DND-41 (cell line): ENCODE results near the gene SLC6A16.

Experiments
- ATAC-seq: fragments of 200-7000 bp; cut with Tn5 transposase; 3 replicates; pipeline ENCODE4 v1.9.1; 2021; ENCODE audit warnings: low read depth; ENCODE audit not compliant: insufficient read depth
- DNase-seq: peaks from one replicate; pipeline ENCODE4 v3.0.0-alpha.2; 2020
- H2AFZ ChIP-seq: 2 replicates; pipeline ENCODE4 v1.6.0; 2012; ENCODE audit warnings: low read depth, low read length
- H3K27ac ChIP-seq: 2 replicates; pipeline ENCODE4 v1.5.1; 2012; ENCODE audit warnings: low read length, inconsistent platforms
- H3K27me3 ChIP-seq: fragments of 200-600 bp; sonication (generic); 2 replicates; pipeline ENCODE4 v1.6.0; 2012; ENCODE audit warnings: low read length, mild to moderate bottlenecking, inconsistent platforms; ENCODE audit not compliant: insufficient read depth, poor library complexity
- H3K36me3 ChIP-seq: 2 replicates; pipeline ENCODE4 v1.5.1; 2012; ENCODE audit warnings: low read length, inconsistent platforms; ENCODE audit not compliant: insufficient read depth
- H3K4me1 ChIP-seq: 2 replicates; pipeline ENCODE4 v1.5.1; 2012; ENCODE audit warnings: mild to moderate bottlenecking, low read length; ENCODE audit not compliant: insufficient read depth
- H3K4me2 ChIP-seq: 2 replicates; pipeline ENCODE4 v1.6.0; 2012; ENCODE audit warnings: mild to moderate bottlenecking, moderate library complexity, low read length, inconsistent platforms; ENCODE audit not compliant: insufficient read depth
- H3K4me3 ChIP-seq, 2 experiments: fragments of 200-600 bp in 1 of 2; shearing (Covaris generic) in 1 of 2; 2 replicates each; pipeline ENCODE4 v1.5.1; 2012 to 2016; ENCODE audit warnings: inconsistent platforms in 2 of 2, low read length in 2 of 2, mild to moderate bottlenecking in 2 of 2, low read depth in 1 of 2, moderate library complexity in 1 of 2
- H3K79me2 ChIP-seq: 2 replicates; pipeline ENCODE4 v1.6.0; 2012; ENCODE audit warnings: low read length, inconsistent platforms; ENCODE audit not compliant: insufficient read depth
- H3K9ac ChIP-seq: 2 replicates; pipeline ENCODE4 v1.6.0; 2012; ENCODE audit warnings: low read depth, mild to moderate bottlenecking, inconsistent platforms, low read length, moderate library complexity
- H3K9me3 ChIP-seq: 2 replicates; pipeline ENCODE4 v1.5.1; 2012; ENCODE audit warnings: low read length, moderate library complexity, mild to moderate bottlenecking, inconsistent platforms; ENCODE audit not compliant: insufficient read depth, severe bottlenecking
- H4K20me1 ChIP-seq: 2 replicates; pipeline ENCODE4 v1.6.0; 2012; ENCODE audit warnings: low read length; ENCODE audit not compliant: insufficient read depth
- CTCF ChIP-seq: IDR thresholded peaks from 2 replicates; pipeline ENCODE4 v1.5.1; 2012; ENCODE audit warnings: borderline replicate concordance, low read length, moderate library complexity, mild to moderate bottlenecking; ENCODE audit not compliant: poor library complexity, severe bottlenecking; ENCODE audit errors: extremely low read depth
- EZH2 ChIP-seq: IDR thresholded peaks from 3 replicates; pipeline ENCODE4 v1.6.1; 2012; ENCODE audit warnings: borderline replicate concordance, low read depth, mild to moderate bottlenecking, moderate library complexity, low read length, inconsistent platforms; ENCODE audit not compliant: severe bottlenecking

The SLC6A16 gene

DNA sequence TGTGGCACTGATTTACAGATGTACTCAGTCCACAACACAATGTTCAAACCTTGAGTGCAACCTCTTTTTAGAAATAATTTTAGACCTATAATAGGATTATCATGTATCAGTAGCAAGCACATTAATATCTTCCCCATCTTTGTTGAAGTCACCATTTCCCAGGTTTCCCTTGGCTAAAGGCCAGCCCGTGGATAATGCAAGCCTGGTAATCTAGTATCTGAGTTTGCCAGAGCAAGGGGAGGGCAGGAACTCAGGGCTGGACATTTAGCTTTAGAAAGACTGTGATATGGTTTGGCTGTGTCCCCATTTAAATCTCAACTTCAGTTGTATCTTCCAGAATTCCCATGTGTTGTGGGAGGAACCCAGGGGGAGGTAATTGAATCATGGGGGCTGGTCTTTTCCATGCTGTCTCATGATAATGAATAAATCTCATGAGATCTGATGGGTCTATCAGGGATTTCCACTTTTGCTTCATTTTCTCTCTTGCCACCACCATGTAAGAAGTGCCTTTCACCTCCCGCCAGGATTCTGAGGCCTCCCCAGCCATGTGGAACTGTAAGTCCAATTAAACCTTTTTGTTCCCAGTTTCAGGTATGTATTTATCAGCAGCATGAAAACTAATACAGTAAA lies 37.7 kb downstream of the SLC6A16 start:
- H3K27me3 ChIP-seq, result no peaks in the 10 kb centered on the region
- no peaks in the 10 kb centered on the region for H3K9me3 ChIP-seq
- TF ChIP-seq CTCF, result no peak
- TF ChIP-seq EZH2, result no peak
- H3K4me3 ChIP-seq, result no peak overlapping the region
- H4K20me1 ChIP-seq, result no peaks in the 10 kb centered on the region
- no peaks in the 10 kb centered on the region for H3K4me1 ChIP-seq
- H3K36me3 ChIP-seq, result no peaks in the 10 kb centered on the region
- H3K79me2 ChIP-seq, result no peaks in the 10 kb centered on the region
- no peak overlapping the region for H3K9ac ChIP-seq
- H3K27ac ChIP-seq, result no peak overlapping the region
- no peak for DNase-seq
- H3K4me2 ChIP-seq, result no peak overlapping the region
- no peak for ATAC-seq
- no peak overlapping the region for H2AFZ ChIP-seq

GRCh38 chr19:49282184-49282583 lies 42.8 kb downstream of the SLC6A16 start:
- Histone ChIP-seq H3K4me2 (no peak overlapping the region), H3K79me2 (no peaks in the 10 kb centered on the region), H3K9me3 (no peaks in the 10 kb centered on the region), H4K20me1 (no peaks in the 10 kb centered on the region), H3K27me3 (no peaks in the 10 kb centered on the region), H2AFZ (no peak overlapping the region), H3K27ac (no peak overlapping the region), H3K36me3 (no peaks in the 10 kb centered on the region), H3K4me1 (no peaks in the 10 kb centered on the region), H3K4me3 (no peak overlapping the region), H3K9ac (no peak overlapping the region)
- ATAC-seq (no peak), DNase-seq (no peak)
- no peak for TF ChIP-seq EZH2
- no peak for TF ChIP-seq CTCF

- Histone ChIP-seq H3K36me3 (no peaks in the 10 kb centered on the region), H3K9me3 (no peaks in the 10 kb centered on the region), H3K79me2 (no peaks in the 10 kb centered on the region), H3K27me3 (no peaks in the 10 kb centered on the region), H3K4me2 (no peak overlapping the region), H3K4me3 (no peak overlapping the region), H3K9ac (no peak overlapping the region), H2AFZ (no peak overlapping the region), H3K4me1 (no peaks in the 10 kb centered on the region), H3K27ac (no peak overlapping the region), H4K20me1 (no peaks in the 10 kb centered on the region)
- TF ChIP-seq CTCF, result no peak
- TF ChIP-seq EZH2, result no peak
- ATAC-seq, result no peak
- no peak for DNase-seq
Measured at GRCh38 chr19:49272204-49272603, 52.8 kb downstream of the SLC6A16 start.
